Neutrophil (primary cell): ENCODE measurements around the gene MACROD1.

Experiments used
- H3K27ac ChIP-seq: fragments of 200-600 bp; sonication (generic); 2 replicates; pipeline ENCODE4 v1.5.1; 2016; ENCODE audit warnings: mild to moderate bottlenecking, moderate library complexity
- H3K27me3 ChIP-seq: fragments of 200-600 bp; sonication (generic); 2 replicates; pipeline ENCODE4 v1.6.0; 2016; ENCODE audit warnings: mild to moderate bottlenecking
- H3K36me3 ChIP-seq: fragments of 200-600 bp; sonication (generic); 2 replicates; pipeline ENCODE4 v1.5.1; 2017
- H3K4me1 ChIP-seq, 2 experiments: fragments of 200-600 bp in 1 of 2; sonication (generic) in 1 of 2; 1 replicate in 1 of 2; 2 replicates in 1 of 2; pipeline versions ENCODE4 v1.5.1 to v1.6.1; 2013 to 2016; ENCODE audit warnings: low read depth in 1 of 2, low read length in 1 of 2, mild to moderate bottlenecking in 1 of 2, moderate library complexity in 1 of 2; ENCODE audit not compliant: control insufficient read depth in 1 of 2, insufficient read depth in 1 of 2
- H3K4me3 ChIP-seq, 2 experiments: fragments of 200-600 bp in 1 of 2; sonication (generic) in 1 of 2; 1 replicate in 1 of 2; 2 replicates in 1 of 2; pipeline ENCODE4 v1.5.1; 2013 to 2016; ENCODE audit warnings: low read depth in 1 of 2, low read length in 1 of 2, mild to moderate bottlenecking in 1 of 2, moderate library complexity in 1 of 2
- H3K9me3 ChIP-seq: fragments of 200-600 bp; sonication (generic); 2 replicates; pipeline ENCODE4 v1.5.1; 2016
- CTCF ChIP-seq: fragments of 200-600 bp; sonication (generic); IDR thresholded peaks from 2 replicates; pipeline ENCODE4 v1.5.1; 2016; ENCODE audit warnings: antibody characterized with exemption

MACROD1 gene

DNA sequence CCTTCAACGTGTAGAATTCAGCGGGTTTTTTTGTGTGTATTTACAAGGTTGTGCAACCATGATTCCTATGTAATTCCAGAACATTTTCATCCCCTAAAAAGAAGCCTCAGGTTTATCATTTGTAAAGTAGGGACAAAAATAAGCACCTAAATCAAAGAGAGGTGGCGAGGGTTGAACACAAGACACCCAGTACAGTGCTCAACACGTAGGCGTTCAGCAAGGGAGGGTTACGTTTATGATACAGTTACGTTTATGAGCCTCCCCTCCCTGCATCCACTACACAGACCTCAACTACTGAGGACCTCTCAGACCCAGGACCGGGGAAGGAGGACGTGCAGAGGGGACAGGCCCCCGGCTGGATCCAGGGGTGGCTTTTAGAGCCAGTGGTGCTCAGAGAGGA, 85.5 kb downstream of the MACROD1 start:
- no peaks in the 10 kb centered on the region for H3K36me3 ChIP-seq
- H3K27ac ChIP-seq = no peak overlapping the region
- no peak overlapping the region for H3K4me3 ChIP-seq
- no peaks in the 10 kb centered on the region for H3K9me3 ChIP-seq
- no peaks in the 10 kb centered on the region for H3K4me1 ChIP-seq
- H3K27me3 ChIP-seq = no peaks in the 10 kb centered on the region
- TF ChIP-seq CTCF = no peak

DNA sequence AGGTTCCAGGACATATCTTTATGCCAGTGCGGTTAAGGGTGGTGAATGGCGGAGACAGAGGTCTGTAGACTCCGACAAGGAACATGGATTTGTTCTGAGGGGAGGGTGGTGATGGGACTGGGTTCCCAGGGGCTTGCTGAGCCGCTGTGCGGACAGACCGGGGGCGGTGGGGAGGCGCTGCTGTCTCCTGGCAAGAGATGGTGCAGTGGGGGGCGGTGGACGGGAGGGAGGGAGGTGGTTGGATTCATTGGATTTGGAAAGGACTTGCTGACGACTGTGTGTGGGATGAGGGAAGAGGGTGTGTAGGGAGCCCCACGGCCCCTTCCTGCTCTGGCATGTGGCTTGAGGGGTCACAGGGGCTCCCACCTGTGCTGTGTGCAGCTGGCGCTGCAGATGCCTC, 87.0 kb downstream of the MACROD1 start:
- Histone ChIP-seq H3K36me3 (no peaks in the 10 kb centered on the region), H3K9me3 (no peaks in the 10 kb centered on the region), H3K27me3 (no peaks in the 10 kb centered on the region), H3K4me3 (no peak overlapping the region), H3K27ac (no peak overlapping the region), H3K4me1 (peaks cover 5 to 8% of the 10 kb centered on the region in 2 experiments)
- no peak for TF ChIP-seq CTCF

DNA sequence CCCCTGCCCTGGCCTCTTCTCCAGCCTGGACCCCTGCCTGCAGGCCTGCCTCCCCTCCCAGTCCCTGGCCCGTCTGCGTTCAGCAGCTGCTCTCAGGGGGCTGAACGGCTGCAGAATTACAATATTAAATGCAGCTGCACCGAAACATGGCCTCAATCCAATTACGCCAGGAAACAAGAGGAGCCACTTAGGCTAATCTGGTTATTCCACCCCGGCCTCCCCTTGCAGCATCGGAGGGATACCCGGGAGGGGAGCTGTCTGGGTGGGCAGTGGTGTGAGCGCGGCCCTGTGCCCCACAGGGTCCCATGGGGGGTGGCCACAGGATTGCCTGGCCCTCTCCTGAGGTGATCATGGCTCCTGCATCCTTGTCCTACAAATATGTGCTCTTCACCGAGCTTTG, 87.6 kb downstream of the MACROD1 start:
- Histone ChIP-seq H3K9me3 (no peaks in the 10 kb centered on the region), H3K4me1 (peaks cover 7 to 12% of the 10 kb centered on the region in 2 experiments), H3K27me3 (no peaks in the 10 kb centered on the region), H3K4me3 (no peak overlapping the region), H3K36me3 (no peaks in the 10 kb centered on the region), H3K27ac (no peak overlapping the region)
- no peak for TF ChIP-seq CTCF

GRCh38 chr11:64077607-64078006, 88.3 kb downstream of the MACROD1 start:
- no peak overlapping the region for H3K27ac ChIP-seq
- no peak for TF ChIP-seq CTCF

GRCh38 chr11:64076758-64077157, 89.2 kb downstream of the MACROD1 start:
- H3K36me3 ChIP-seq = no peaks in the 10 kb centered on the region
- H3K4me3 ChIP-seq = no peak overlapping the region
- H3K4me1 ChIP-seq = peaks cover 7 to 12% of the 10 kb centered on the region in 2 experiments
- no peaks in the 10 kb centered on the region for H3K9me3 ChIP-seq
- no peak for TF ChIP-seq CTCF
- H3K27ac ChIP-seq = no peak overlapping the region
- H3K27me3 ChIP-seq = no peaks in the 10 kb centered on the region

More at GRCh38 chr11:64077607-64078006, 88.3 kb downstream of the MACROD1 start:
- Histone ChIP-seq H3K4me3 (no peak overlapping the region), H3K9me3 (no peaks in the 10 kb centered on the region), H3K4me1 (peaks cover 7 to 12% of the 10 kb centered on the region in 2 experiments), H3K27me3 (no peaks in the 10 kb centered on the region), H3K36me3 (no peaks in the 10 kb centered on the region)

- no peak for TF ChIP-seq CTCF
- H3K4me3 ChIP-seq = no peak overlapping the region
- H3K4me1 ChIP-seq = peaks cover 7 to 12% of the 10 kb centered on the region in 2 experiments
- no peaks in the 10 kb centered on the region for H3K27me3 ChIP-seq
- no peaks in the 10 kb centered on the region for H3K36me3 ChIP-seq
- H3K9me3 ChIP-seq = no peaks in the 10 kb centered on the region
- H3K27ac ChIP-seq = no peak overlapping the region
Measured at GRCh38 chr11:64074239-64074638, 91.7 kb downstream of the MACROD1 start.
